Calu3 (cell line): ENCODE data around the gene MPND. TPM values are rescaled to one million over a fixed set of nuclear protein-coding genes. Genes with fewer than 3 reads are reported as not detected.

ENCODE experiments used
- BruUV-seq: library from RNA; stranded (reverse); fragments of 400-500 nt; replicated peaks from 2 replicates; lab custom pipeline; 2021; lab: Mats Ljungman, UMichigan
- CTCF ChIA-PET: fragments of 300-600 bp; sonication (Branson Sonifier 250); formaldehyde crosslinking; loops from one replicate; lab custom pipeline; 2022; ENCODE audit warnings: antibody characterized with exemption; lab: Charles Lee
- DNase-seq: peaks from one replicate; pipeline ENCODE4 v3.0.0; 2022
- H3K27ac Mint-ChIP-seq: one replicate; pipeline ENCODE4 v1.8.0; 2022; ENCODE audit warnings: mixed read lengths; ENCODE audit not compliant: unreplicated experiment
- H3K27me3 Mint-ChIP-seq: one replicate; pipeline ENCODE4 v1.8.0; 2022; ENCODE audit warnings: mixed read lengths; ENCODE audit not compliant: unreplicated experiment
- H3K36me3 Mint-ChIP-seq: one replicate; pipeline ENCODE4 v1.8.0; 2022; ENCODE audit warnings: mild to moderate bottlenecking, moderate library complexity, mixed read lengths; ENCODE audit not compliant: insufficient read depth, unreplicated experiment
- H3K4me1 Mint-ChIP-seq: one replicate; pipeline ENCODE4 v1.8.0; 2022; ENCODE audit warnings: mild to moderate bottlenecking, low read depth, mixed read lengths; ENCODE audit not compliant: unreplicated experiment
- H3K4me3 Mint-ChIP-seq: one replicate; pipeline ENCODE4 v1.8.0; 2022; ENCODE audit warnings: mild to moderate bottlenecking, low read depth, moderate library complexity, mixed read lengths; ENCODE audit not compliant: unreplicated experiment
- H3K9me3 Mint-ChIP-seq: one replicate; pipeline ENCODE4 v1.8.0; 2022; ENCODE audit warnings: low read depth, mixed read lengths; ENCODE audit not compliant: unreplicated experiment
- intact Hi-C: fragments of 100-400 bp; cut with micrococcal nuclease; formaldehyde crosslinking; loops from one replicate; pipeline ENCODE4 v1.10.0; 2022; ENCODE audit not compliant: unreplicated experiment
- total RNA-seq: library from RNA; stranded (reverse); gene quantifications from 2 replicates; pipeline ENCODE4 v1.2.3, GENCODE V29; 2022
- TF ChIP-seq, protein P1 (sequence below): fragments of 200-600 bp; IDR thresholded peaks from one replicate; pipeline ENCODE4 v1.8.0; 2022; ENCODE audit warnings: antibody characterized with exemption; ENCODE audit not compliant: unreplicated experiment

Gene MPND
- total RNA-seq, 1 experiment from 2014 or later: 21.1 TPM

- no peak for DNase-seq
- no TSS peak for BruUV-seq
- H3K27ac Mint-ChIP-seq: no peak within 1 kb of the TSS
- intact Hi-C loops: no loop called here
- TF ChIP-seq, protein P1, sequence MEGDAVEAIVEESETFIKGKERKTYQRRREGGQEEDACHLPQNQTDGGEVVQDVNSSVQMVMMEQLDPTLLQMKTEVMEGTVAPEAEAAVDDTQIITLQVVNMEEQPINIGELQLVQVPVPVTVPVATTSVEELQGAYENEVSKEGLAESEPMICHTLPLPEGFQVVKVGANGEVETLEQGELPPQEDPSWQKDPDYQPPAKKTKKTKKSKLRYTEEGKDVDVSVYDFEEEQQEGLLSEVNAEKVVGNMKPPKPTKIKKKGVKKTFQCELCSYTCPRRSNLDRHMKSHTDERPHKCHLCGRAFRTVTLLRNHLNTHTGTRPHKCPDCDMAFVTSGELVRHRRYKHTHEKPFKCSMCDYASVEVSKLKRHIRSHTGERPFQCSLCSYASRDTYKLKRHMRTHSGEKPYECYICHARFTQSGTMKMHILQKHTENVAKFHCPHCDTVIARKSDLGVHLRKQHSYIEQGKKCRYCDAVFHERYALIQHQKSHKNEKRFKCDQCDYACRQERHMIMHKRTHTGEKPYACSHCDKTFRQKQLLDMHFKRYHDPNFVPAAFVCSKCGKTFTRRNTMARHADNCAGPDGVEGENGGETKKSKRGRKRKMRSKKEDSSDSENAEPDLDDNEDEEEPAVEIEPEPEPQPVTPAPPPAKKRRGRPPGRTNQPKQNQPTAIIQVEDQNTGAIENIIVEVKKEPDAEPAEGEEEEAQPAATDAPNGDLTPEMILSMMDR: no peak
- H3K36me3 Mint-ChIP-seq: peaks cover 5% of the 10 kb centered on the region
- CTCF ChIA-PET: no interaction called here
- no peaks in the 10 kb centered on the region for H3K9me3 Mint-ChIP-seq
- no peaks in the 10 kb centered on the region for H3K4me1 Mint-ChIP-seq
- H3K4me3 Mint-ChIP-seq: no peak within 1 kb of the TSS
- peaks cover 34% of the 10 kb centered on the region for H3K27me3 Mint-ChIP-seq
These were observed 41.1 kb upstream of the MPND start, which contains the start of gene TMIGD2 for GRCh38 chr19:4302243-4302640. Gene TMIGD2 (minus strand): TSS chr19:4302389. CDS start chr19:4302385, 4 bp downstream.

DNA sequence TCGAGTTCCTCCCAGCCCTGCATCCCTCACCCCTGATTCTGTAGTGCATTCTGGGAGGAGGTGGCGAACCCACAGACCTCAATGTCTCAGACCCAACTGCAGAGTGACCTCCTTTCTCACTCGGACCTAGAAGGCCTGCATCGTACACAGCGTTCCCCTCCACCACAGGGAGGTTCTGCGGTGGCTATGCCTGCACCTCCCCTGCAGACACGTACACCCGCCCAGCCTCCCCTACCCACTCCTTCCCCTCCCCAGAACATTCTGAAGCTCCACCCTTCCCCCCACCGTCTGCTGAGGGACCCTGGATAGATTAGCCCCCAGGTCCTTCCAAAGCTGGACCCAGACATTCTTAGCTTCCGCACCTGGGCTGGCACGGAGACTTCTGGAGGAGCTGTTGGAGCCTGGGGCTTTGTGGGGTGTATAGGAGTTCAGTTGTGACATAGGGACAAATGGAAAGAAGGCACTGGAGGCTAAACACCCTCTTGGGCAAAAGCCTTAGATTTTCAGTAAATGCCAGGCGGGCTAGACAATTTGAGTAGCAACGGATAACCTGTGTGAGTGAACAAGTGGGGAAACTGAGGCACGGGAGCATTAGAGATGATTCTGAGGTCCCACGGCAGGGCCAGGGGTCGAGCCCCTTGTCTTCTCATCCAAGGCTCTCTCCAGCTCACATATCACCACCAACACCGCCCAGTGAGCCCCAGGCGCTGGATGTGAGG is 39.4 kb upstream of the MPND start:
- BruUV-seq: no TSS peak
- CTCF ChIA-PET: no interaction called here
- Mint-ChIP-seq H3K27ac (no peak overlapping the region), H3K9me3 (no peaks in the 10 kb centered on the region), H3K27me3 (peaks cover 34% of the 10 kb centered on the region), H3K4me1 (no peaks in the 10 kb centered on the region), H3K36me3 (peaks cover 5% of the 10 kb centered on the region), H3K4me3 (no peak overlapping the region)
- intact Hi-C loops: no loop called here
- TF ChIP-seq, protein P1: no peak
- no peak for DNase-seq

DNA sequence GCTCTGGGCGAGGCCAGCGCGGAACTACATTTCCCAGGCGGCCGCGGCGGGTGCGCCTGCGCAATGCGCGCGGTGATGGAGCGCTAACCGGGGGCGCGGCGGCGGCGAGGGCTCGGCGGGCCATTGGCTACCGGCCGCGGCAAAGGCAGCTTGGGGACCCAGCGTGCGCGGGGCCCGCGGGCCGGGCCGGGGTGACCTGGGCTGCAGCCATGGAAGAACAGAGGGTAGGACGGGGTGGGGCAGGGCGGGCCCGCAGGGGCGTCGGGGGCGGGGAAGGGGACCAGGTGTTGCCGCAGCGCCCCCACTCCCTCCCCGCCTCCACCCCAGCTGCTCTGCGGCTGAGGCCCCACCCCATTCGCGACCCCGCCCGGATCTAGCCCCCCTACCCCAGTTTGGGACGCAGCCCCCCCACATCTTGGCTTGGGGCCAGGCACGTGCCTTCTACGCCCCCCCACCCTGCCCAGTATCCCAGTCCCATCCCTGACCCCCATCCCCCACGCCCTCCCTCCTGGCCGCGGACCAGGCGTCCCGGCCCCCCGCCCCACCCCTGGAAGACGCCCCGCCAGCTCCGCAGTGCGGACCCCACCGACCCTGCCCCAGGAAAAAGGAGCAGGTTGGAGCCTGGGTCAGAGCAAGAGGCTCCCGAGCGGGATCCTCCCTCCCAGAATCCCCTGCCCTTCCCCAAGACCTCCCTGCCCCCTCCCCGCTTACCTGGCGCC is 38.7 kb upstream of the MPND start, which contains the start of gene FSD1:
TSS of gene FSD1 (plus strand) at position 61 of the 719 bp plus-strand sequence. CDS start at position 210, 149 bp downstream.
- H3K27me3 Mint-ChIP-seq: peaks cover 34% of the 10 kb centered on the region
- intact Hi-C loops: no loop called here
- DNase-seq: peak; percentile 39
- no peaks in the 10 kb centered on the region for H3K9me3 Mint-ChIP-seq
- CTCF ChIA-PET: no interaction called here
- no peaks in the 10 kb centered on the region for H3K4me1 Mint-ChIP-seq
- H3K36me3 Mint-ChIP-seq: peaks cover 5% of the 10 kb centered on the region
- H3K4me3 Mint-ChIP-seq: no peak within 1 kb of the TSS
- TF ChIP-seq, protein P1: no peak
- no TSS peak for BruUV-seq
- no peak within 1 kb of the TSS for H3K27ac Mint-ChIP-seq

GRCh38 chr19:4305257-4305612 is 38.1 kb upstream of the MPND start:
- no peak overlapping the region for H3K4me3 Mint-ChIP-seq
- peaks cover 31% of the 10 kb centered on the region for H3K27me3 Mint-ChIP-seq
- no peak overlapping the region for H3K27ac Mint-ChIP-seq
- DNase-seq: no peak
- TF ChIP-seq, protein P1: no peak
- intact Hi-C loops: no loop called here
- no peaks in the 10 kb centered on the region for H3K4me1 Mint-ChIP-seq
- no TSS peak for BruUV-seq
- H3K9me3 Mint-ChIP-seq: no peaks in the 10 kb centered on the region
- CTCF ChIA-PET: no interaction called here
- peaks cover 5% of the 10 kb centered on the region for H3K36me3 Mint-ChIP-seq
